DMS 273 treated with DMSO at 0.1 percent for 48 hours (cell line): ENCODE data around the gene DCUN1D3.
A peak's percentile ranks its signal among the peaks of the same experiment; 100 is the strongest.
"Not testable (repeated sequence)": the region's sequence is repeated elsewhere in the genome, so short reads cannot be mapped to it uniquely, and the experiment has no call there.

ENCODE experiments used
- DNase-seq: peaks from one replicate; lab custom pipeline; 2025; lab: John Stamatoyannopoulos, UW

The DCUN1D3 gene

DNA sequence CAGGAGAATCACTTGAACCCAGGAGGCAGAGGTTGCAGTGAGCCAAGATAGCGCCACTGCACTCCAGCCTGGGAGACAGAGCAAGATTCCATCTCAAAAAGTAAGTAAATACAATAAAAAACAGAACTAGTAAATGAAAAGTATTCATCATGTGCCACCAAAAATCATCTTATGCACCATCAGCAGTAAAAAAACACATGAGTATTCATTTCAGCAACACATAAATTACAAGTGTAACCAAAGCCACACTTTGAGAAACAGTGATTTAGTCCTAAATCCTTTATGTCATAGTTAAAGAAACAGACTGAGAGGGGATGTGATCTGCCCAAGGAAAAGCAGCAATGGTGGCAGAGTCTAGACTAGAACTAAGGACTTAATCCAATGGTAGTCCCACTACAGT lies 13.0 kb downstream of the DCUN1D3 start:
- DNase-seq, result no peak

DNA sequence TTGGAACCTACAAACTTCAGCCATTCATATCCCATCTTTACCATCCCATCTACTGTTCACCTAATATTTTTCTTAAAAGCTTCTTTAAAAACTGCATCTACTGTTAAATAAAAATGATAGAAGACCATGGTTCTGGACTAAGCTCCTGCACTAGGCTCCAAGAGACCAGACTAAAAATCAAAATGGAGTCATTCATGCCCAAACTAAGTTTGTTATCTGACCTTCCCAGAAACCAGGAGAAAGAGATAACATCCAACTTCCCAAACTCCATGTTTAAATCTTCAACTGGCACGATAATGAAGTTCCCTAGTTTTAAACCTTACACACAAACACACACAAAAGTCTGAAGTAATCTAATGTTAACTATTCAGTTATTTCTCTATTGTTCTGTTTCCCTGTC lies 13.8 kb downstream of the DCUN1D3 start:
- no peak for DNase-seq

DNA sequence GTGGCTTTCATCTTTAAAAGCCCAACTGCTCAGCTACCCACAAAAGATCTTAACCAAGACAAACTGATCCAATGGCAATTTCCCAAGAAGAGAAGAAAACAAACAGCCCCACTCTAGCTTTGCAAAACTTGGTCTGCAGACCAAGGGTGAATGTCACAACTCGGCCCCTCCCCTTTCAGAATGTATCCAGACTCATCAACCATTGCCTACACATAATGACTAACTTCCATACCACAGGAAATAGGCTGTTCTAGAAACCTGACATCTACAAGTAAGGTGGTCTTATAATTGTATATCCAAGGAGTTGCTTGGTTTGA lies 16.0 kb downstream of the DCUN1D3 start:
- no peak for DNase-seq

- DNase-seq, result no peak
These were observed 16.5 kb downstream of the DCUN1D3 start for GRCh38 chr16:20883554-20884239.

GRCh38 chr16:20881503-20881878 lies 18.7 kb downstream of the DCUN1D3 start:
- DNase-seq, result no peak

- no peak for DNase-seq
These were observed 19.2 kb downstream of the DCUN1D3 start for GRCh38 chr16:20880867-20881502.

DNA sequence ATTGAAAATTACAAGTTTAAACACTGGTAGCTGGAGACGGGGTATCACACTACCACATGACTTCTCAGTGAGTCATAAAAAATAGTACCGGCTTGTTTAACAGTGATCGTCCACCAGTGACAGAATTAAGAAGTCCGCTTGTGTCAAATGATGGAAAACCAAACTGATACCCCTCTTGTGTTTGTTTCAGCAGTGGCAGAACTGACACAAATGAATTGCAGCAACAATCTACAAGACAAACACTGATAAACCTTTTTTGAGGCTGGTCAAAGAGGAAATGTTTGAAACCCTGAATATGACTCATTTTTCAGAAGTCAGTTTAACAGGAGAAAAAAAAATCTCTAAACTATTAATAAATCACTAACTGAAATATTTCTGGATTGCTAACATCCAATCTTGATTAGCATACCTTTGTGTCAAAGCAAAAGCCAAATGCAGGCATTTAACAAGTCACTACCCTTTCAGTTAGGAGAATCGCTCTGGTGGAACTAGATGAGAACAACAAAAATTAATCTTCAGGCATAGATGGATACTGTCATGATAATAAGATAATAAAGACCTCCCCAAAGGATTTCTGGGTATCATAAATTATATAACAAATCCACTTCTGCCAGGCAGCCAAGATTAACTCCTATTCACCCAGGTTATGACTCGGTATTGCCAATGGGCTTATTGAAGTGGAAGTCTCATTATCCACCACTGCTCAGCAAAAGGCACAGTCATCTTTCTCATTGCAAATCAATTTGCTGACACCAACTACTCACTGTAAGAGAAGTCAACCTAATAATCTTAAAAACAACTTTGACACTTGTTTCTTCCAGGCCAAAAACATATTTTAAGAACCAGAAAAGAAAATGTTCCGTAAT lies 20.8 kb downstream of the DCUN1D3 start:
- no peak for DNase-seq

GRCh38 chr16:20878682-20879147 lies 21.4 kb downstream of the DCUN1D3 start:
- no peak for DNase-seq

DNA sequence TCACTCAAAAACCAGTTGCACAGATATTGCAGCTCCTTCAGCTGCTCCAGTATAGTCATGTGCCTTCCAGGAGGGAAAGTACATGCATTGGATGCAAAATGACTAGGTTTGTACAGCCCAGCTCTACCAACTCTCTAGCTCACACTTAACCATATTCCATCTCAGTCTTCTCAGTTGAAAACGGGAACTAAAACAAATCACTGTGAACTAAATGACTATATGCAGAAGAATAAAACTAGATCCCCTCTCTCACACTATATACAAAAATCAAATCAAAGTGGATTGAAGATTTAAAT lies 24.9 kb downstream of the DCUN1D3 start:
- DNase-seq, result no peak

DNA sequence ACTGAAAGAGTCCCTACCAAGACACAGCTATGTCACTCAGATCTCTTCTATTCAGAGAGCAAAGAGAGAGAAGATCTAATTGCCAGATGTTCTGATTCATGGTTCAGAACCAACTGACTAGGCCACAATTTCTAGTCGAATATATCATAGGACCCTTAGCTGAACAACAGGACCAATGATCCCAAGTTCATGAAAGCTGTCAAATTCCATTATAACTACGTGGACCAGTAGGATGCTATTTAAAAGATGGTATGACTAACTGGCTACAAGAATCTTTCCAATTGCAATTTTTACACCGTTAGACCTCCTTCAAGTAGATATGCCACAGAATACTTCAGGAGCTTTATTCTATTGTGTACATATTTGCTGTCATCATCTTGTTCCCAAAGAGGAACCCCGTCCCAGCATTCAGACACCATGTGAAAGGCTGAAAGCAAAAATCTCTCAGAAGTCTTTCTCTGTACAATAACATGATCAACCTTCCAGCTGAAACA lies 26.0 kb downstream of the DCUN1D3 start:
- no peak for DNase-seq

DNA sequence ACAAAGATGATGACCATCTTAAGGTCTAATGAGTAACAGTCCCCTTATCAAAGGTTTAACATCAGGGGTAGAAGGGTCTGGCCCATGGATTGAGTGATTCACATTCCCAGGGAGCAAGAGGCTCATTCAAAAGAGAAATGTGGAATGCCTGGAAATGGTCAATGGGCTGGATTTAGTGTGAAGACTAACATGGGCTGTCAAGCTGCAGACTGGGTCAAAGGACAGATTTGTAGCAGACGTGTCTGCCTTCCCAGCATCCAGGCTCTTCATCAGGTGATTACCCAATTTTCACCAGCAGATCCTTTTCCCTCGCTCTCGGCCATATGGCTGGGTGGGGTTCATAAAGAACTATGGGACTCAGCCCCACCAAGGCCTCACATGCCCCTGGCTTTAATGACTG lies 26.8 kb downstream of the DCUN1D3 start:
- DNase-seq, result no peak

GRCh38 chr16:20871941-20872815 lies 28.0 kb downstream of the DCUN1D3 start:
- no peak for DNase-seq

GRCh38 chr16:20871258-20871657 lies 28.9 kb downstream of the DCUN1D3 start:
- no peak for DNase-seq

DNA sequence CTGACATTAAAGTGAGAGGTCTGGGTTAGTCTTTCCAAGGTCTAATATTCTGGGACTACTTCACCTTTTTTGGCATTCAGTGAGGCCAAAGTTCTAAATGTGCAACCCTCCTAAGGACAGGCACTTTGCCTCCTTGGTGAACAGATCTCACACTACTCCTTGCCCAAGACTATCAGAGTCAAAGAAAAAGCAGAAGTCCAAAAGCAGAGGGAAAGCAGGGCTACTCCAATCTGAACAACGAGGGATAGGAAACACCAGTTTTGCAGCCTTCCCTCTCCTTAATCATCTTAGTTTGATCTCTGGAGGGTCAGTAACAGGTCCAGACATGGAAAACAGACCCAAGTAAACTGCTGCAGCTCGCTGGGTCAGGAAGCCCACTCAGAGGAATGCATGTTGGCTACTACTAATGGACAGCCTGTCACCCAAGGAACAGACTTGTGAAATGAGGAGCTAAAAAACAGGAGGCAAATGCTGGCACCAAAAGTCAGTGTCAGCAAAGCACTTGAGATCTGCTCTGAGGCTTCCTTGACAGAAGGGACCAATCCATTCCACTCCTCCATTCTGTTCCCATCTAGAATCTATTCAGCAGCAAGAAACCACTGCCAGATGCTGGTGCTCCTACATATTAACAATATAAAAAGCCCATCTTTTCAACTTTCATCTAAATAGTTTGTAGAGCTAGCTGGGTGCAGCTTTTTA lies 29.9 kb downstream of the DCUN1D3 start:
- no peak for DNase-seq

GRCh38 chr16:20868890-20869289 lies 31.3 kb downstream of the DCUN1D3 start:
- DNase-seq, result peak; percentile 47

- DNase-seq, result no peak
These were observed 32.6 kb downstream of the DCUN1D3 start for GRCh38 chr16:20867585-20867984.

DNA sequence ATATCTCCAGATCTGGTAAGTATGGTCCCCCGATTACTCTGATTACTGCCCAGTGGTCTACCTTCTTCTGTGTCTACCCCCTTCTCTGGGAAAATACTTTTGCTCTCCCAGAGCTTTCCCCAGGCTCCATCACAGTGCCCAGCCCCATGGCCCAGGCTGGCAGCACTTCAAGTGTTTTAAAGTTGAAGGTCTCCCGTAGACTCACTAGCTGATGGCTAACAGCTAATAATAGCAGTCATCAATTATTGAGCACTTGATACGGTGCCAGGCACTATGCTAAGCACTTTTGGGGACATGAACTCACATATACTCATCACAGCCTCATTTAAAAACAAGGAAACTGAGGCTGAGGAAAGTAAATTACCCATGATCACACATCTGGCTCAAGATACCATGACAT lies 33.4 kb downstream of the DCUN1D3 start:
- no peak for DNase-seq

- peak; percentile 94 for DNase-seq
These were observed 33.9 kb downstream of the DCUN1D3 start for GRCh38 chr16:20866145-20866772.

GRCh38 chr16:20865420-20866131 lies 34.6 kb downstream of the DCUN1D3 start:
- DNase-seq, result no peak

DNA sequence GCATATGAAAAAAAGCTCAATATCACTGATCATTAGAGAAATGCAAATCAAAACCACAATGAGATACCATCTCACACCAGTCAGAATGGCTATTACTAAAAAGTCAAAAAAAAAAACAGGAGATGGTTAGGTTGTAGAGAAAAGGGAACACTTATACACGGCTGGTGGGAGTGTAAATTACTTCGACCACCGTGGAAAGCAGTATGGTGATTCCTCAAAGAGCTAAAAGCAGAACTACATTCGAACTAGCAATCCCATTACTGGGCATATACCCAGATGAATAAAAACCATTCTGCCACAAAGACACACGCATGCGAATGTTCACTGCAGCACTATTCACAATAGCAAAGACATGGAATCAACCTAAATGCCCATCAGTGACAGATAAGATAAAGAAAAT lies 35.8 kb downstream of the DCUN1D3 start:
- not testable (repeated sequence) for DNase-seq
